Measurements from ENCODE around the gene SLFN12L.

The SLFN12L gene

DNA sequence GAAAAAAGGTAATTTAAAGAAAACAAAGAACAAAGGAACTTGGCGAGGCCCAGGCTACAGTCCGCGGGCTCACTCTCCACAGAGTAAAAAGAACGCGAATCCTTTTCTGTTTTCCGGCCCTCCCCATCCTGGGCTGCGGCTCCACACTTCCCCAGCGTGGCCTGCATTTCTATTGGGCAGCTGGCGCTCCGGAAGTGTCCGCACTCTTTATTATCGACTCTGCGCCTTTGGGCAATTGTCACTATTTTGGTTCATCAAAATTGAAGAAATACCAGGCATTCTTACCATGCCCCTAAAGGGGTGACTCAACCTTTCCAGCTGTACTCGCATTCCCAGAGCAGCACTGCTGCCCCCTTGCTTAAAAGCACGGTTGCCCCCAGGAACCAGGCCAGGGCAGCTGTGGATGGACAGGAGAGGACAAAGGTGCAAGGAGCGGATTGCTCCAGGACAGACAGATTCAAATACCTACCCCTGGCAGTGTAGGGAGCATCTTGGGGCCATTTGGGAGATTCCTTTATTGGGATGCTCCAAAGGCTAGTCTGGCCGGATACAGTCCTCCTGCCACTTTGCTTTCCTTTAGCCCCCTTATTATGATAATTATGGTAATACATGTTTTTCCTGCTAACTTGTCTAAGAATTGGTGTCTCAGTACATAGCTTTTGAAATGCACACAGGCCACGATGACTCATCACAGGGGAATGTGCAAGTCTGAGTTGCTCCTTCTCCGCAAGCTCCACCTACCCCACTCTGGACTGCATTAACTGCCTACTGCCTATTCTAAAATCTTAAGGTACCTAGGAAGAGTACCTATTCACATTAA, 104.2 kb downstream of the SLFN12L start:
- H3K4me3 ChIP-seq (ENCODE audit: low read depth, low read length) = peak overlapping the region; percentile 75
- peak; percentile 57 for TF ChIP-seq CTCF (conservative IDR thresholded peaks at IDR 0.05; ENCODE audit: low read depth, low read length)
- peak; percentile 100 for DNase-seq (ENCODE audit: low read depth)

DNA sequence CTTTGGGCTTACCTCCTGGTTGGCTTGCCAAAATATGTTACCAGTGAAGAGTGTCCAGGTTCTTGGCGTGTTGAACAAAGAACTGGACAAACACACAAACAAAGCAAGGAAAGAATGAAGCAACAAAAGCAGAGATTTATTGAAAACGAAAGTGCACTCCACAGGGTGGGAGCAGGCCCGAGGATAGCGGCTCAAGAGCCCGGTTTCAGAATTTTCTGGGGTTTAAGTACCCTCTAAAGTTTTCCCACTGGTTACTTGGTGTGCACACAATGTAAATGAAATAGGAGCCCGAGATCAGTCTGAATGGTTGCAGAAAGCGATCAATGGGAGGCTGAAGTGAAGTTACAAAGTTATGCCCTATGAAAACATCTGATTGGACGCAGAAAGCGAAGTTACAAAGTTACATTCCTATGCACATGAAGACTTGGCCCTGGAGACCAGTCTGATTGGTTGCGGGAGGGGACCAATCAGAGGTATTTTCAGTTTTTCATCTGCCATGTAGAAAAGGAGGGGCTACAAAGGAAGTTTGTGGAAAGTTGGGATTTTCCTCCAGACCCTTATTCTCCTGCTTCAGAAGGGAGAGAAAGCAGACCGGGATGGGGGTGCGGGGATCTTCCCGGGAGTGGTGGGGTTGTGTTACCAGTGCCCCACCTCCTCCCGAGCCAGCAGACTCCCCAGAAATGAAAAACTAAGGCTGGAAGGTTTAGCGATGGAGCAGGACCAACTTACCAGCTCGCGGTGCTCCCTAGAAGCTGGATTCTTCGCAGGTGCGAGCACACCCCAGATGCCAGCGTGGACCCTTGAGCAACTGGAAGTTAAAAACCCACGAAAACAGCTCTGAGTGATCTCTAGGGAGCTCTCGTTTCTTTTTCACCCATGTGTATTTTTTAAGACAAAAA, 105.1 kb downstream of the SLFN12L start, which contains the start of gene SLFN12:
Gene SLFN12, minus strand, starts transcription at position 325 of the 899 bp plus-strand sequence. CDS start 9,472 bp downstream, outside the sequence.
- peak within 1 kb of the TSS; percentile 75 for H3K4me3 ChIP-seq (ENCODE audit: low read depth, low read length)
- DNase-seq (ENCODE audit: low read depth) = peak; percentile 98
- no peak for TF ChIP-seq CTCF (conservative IDR thresholded peaks at IDR 0.05; ENCODE audit: low read depth, low read length)

- no peak overlapping the region for H3K4me3 ChIP-seq (ENCODE audit: low read depth, low read length)
- TF ChIP-seq CTCF (conservative IDR thresholded peaks at IDR 0.05; ENCODE audit: low read depth, low read length) = no peak
- DNase-seq (ENCODE audit: low read depth) = no peak
Observed at GRCh38 chr17:35429702-35430101, 107.8 kb downstream of the SLFN12L start.

DNA sequence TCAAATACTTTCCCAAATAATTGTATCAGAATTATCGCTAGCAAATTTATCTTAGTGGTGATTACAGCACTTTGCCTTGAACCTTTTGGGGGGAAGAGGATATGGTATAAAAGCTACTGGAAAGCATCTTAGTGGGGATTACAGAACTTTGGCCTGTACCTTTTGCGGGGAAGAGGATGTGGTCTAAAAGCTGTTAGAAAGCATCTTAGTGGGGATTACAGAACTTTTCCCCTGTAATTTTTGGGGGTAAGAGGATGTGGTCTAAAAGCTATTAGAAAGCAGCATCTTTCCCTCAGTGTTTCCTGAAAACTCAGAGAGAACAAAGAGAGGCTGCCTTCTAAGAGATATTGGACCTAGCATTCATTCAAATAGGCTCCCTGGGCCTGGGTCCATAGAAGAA, 109.2 kb downstream of the SLFN12L start:
- no peak for DNase-seq (ENCODE audit: low read depth)
- no peak overlapping the region for H3K4me3 ChIP-seq (ENCODE audit: low read depth, low read length)
- no peak for TF ChIP-seq CTCF (conservative IDR thresholded peaks at IDR 0.05; ENCODE audit: low read depth, low read length)

GRCh38 chr17:35423761-35424160, 113.7 kb downstream of the SLFN12L start:
- no peak for TF ChIP-seq CTCF (conservative IDR thresholded peaks at IDR 0.05; ENCODE audit: low read depth, low read length)
- no peak overlapping the region for H3K4me3 ChIP-seq (ENCODE audit: low read depth, low read length)
- peak; percentile 18 for DNase-seq (ENCODE audit: low read depth)
